Panc1 (cell line): ENCODE measurements around the gene RABL6.

Source experiments
- CTCF ChIP-seq: fragments of 450-650 bp; IDR thresholded peaks from 2 replicates; pipeline ENCODE4 v1.5.1; 2017; ENCODE audit warnings: mild to moderate bottlenecking
- POLR2AphosphoS5 ChIP-seq: IDR thresholded peaks from 2 replicates; pipeline ENCODE4 v1.6.1; 2012; ENCODE audit warnings: mild to moderate bottlenecking, low read depth, low read length, moderate library complexity
- REST ChIP-seq, 2 experiments: IDR thresholded peaks; 2 replicates each; pipeline ENCODE4 v1.6.1; 2011 to 2012; ENCODE audit warnings: low read depth in 2 of 2, control low read depth in 1 of 2, low read length in 1 of 2, mild to moderate bottlenecking in 1 of 2, moderate library complexity in 1 of 2; ENCODE audit not compliant: insufficient read depth in 1 of 2
- SIN3A ChIP-seq: IDR thresholded peaks from 2 replicates; pipeline ENCODE4 v1.6.1; 2012; ENCODE audit warnings: low read depth, mild to moderate bottlenecking, low read length, moderate library complexity, borderline replicate concordance; ENCODE audit not compliant: insufficient read depth
- TCF7L2 ChIP-seq: IDR thresholded peaks from 2 replicates; pipeline ENCODE4 v1.6.1; 2011; ENCODE audit warnings: mild to moderate bottlenecking, low read depth, low read length, inconsistent platforms

DNA sequence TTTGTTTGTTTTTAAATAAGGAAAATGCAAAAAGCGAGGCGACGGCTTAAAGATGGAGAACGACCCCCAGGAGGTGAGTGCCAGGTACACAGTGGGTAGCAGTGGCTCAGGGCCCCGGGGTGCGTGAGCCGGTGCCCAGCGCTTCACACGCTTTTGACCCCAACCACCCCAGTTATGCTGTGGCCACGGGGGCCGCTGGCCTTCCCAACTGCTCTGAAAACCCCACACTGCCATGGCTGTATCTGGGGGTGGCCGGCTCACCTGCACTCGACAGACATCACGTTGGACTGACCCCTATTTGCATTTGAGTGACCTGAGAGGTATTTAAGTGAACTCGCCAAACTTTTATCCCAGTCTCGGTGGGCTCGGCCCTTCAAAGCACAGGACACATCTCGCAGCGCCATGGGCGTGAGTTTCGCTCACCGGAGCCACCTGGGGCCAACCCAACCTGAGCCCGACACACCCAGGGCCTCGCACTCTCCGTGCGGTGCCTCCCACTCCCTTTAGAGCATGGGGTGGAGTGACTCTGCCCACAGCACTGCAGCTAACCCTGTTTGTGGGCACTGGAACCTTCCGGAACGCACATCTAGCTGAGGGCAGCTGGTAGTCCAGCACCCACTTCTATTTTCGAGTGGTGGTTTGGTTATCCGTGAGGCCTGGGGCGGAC is 20.9 kb downstream of the RABL6 start:
- TF ChIP-seq CTCF (no peak), SIN3A (no peak), POLR2AphosphoS5 (no peak), REST (IDR thresholded peaks at IDR 0.05; ENCODE audit: insufficient read depth in 1 of 2, low read depth in 2 of 2, low read length in 1 of 2) (no peak), TCF7L2 (no peak)
